Osteocyte (in vitro differentiated cells): ENCODE measurements around the gene IL1RAPL1. TPM values are rescaled to one million over a fixed set of nuclear protein-coding genes. Genes with fewer than 3 reads are reported as not detected.

ENCODE experiments used
- DNase-seq: peaks from one replicate; pipeline ENCODE4 v3.0.0; 2021; ENCODE audit warnings: mixed read lengths; ENCODE audit not compliant: unreplicated experiment; ENCODE audit errors: extremely low spot score
- H3K27ac Mint-ChIP-seq: one replicate; pipeline ENCODE4 v1.8.0; 2021; ENCODE audit warnings: mild to moderate bottlenecking, mixed read lengths; ENCODE audit not compliant: unreplicated experiment
- H3K27me3 Mint-ChIP-seq: one replicate; pipeline ENCODE4 v1.8.0; 2021; ENCODE audit warnings: mixed read lengths; ENCODE audit not compliant: unreplicated experiment
- H3K36me3 Mint-ChIP-seq: one replicate; pipeline ENCODE4 v1.8.0; 2021; ENCODE audit warnings: mixed read lengths; ENCODE audit not compliant: unreplicated experiment
- H3K4me1 Mint-ChIP-seq: one replicate; pipeline ENCODE4 v1.8.0; 2021; ENCODE audit warnings: mixed read lengths; ENCODE audit not compliant: unreplicated experiment
- H3K4me3 Mint-ChIP-seq: one replicate; pipeline ENCODE4 v1.8.0; 2021; ENCODE audit warnings: mild to moderate bottlenecking, moderate library complexity, mixed read lengths; ENCODE audit not compliant: unreplicated experiment
- H3K9me3 Mint-ChIP-seq: one replicate; pipeline ENCODE4 v1.8.0; 2021; ENCODE audit warnings: mixed read lengths; ENCODE audit not compliant: unreplicated experiment
- total RNA-seq: library from RNA; stranded (reverse); gene quantifications from 2 replicates; pipeline ENCODE4 v1.2.1, GENCODE V29; 2021
- TF ChIP-seq, protein P1 (sequence below): fragments of 200-600 bp; sonication (generic); IDR thresholded peaks from 2 replicates; pipeline ENCODE4 v1.5.0; 2021; ENCODE audit warnings: antibody characterized with exemption, mild to moderate bottlenecking, moderate library complexity

IL1RAPL1 gene
- total RNA-seq, 1 donor from 2014 or later = not detected

DNA sequence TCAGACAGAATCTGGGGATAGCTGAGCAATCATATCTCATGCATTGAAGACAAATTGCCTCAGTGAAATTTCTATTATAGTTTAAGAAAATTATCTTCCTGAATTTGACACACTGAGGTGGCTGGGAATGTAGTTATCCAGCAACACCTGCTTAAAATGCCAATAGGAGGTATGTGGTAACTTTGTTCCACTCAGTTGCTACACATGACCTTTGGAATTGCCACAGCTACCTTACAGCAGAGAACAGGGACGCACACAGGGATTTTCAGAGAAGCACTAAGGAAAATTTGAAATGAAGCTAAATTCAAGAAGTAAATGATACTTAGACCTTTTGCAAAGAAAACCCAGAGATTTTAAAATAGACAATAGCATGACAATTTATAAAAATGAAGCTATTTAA, 264.6 kb downstream of the IL1RAPL1 start:
- no peak overlapping the region for H3K4me3 Mint-ChIP-seq
- no peaks in the 10 kb centered on the region for H3K4me1 Mint-ChIP-seq
- no peaks in the 10 kb centered on the region for H3K27me3 Mint-ChIP-seq
- TF ChIP-seq, protein P1, sequence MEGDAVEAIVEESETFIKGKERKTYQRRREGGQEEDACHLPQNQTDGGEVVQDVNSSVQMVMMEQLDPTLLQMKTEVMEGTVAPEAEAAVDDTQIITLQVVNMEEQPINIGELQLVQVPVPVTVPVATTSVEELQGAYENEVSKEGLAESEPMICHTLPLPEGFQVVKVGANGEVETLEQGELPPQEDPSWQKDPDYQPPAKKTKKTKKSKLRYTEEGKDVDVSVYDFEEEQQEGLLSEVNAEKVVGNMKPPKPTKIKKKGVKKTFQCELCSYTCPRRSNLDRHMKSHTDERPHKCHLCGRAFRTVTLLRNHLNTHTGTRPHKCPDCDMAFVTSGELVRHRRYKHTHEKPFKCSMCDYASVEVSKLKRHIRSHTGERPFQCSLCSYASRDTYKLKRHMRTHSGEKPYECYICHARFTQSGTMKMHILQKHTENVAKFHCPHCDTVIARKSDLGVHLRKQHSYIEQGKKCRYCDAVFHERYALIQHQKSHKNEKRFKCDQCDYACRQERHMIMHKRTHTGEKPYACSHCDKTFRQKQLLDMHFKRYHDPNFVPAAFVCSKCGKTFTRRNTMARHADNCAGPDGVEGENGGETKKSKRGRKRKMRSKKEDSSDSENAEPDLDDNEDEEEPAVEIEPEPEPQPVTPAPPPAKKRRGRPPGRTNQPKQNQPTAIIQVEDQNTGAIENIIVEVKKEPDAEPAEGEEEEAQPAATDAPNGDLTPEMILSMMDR = no peak
- DNase-seq = no peak
- no peaks in the 10 kb centered on the region for H3K36me3 Mint-ChIP-seq
- peaks cover 17% of the 10 kb centered on the region for H3K9me3 Mint-ChIP-seq
- no peak overlapping the region for H3K27ac Mint-ChIP-seq

DNA sequence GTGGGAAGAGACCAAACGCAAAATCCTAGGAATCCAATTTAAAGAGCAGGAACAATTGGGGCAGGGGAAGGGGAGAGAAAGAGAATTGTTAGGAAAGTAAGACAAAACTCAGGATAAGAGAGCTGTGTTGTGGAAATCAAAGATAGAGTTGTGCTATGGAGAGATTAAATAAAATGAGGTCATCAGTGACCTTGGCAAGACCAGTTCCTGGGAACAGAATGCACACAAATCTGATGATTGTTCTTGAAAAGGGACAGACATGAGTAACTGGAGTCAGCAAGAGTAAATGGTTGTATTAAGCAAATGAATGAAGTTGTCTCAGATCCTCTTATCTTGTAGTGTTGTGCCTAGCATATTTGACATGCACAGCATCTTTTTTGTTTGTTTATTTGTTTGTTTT, 267.4 kb downstream of the IL1RAPL1 start:
- Mint-ChIP-seq H3K4me3 (no peak overlapping the region), H3K27me3 (no peaks in the 10 kb centered on the region), H3K9me3 (peaks cover 17% of the 10 kb centered on the region), H3K36me3 (no peaks in the 10 kb centered on the region), H3K27ac (no peak overlapping the region), H3K4me1 (no peaks in the 10 kb centered on the region)
- TF ChIP-seq, protein P1 = no peak
- DNase-seq = no peak

DNA sequence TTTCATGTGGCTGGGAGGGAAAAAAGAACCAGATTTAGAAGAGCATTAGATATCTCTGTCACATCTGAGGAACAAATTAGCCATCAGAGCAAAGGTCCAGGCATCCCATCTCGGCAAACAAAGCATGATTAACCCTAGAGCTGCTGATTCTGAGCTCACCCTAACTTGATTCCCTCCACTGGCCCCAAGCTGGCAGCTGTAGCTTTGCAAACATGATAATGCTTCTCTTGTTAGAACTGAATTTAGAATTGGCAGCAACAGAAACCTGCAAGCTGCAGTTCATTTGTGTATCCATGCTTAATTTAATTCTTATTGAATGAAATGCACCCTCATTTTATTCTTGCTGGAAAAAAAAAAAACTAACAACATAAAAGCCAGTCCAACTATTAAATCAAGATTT, 289.2 kb downstream of the IL1RAPL1 start:
- DNase-seq = no peak
- peaks cover 12% of the 10 kb centered on the region for H3K9me3 Mint-ChIP-seq
- no peak overlapping the region for H3K27ac Mint-ChIP-seq
- H3K36me3 Mint-ChIP-seq = no peaks in the 10 kb centered on the region
- H3K4me3 Mint-ChIP-seq = no peak overlapping the region
- H3K4me1 Mint-ChIP-seq = no peaks in the 10 kb centered on the region
- no peaks in the 10 kb centered on the region for H3K27me3 Mint-ChIP-seq
- TF ChIP-seq, protein P1 = no peak

DNA sequence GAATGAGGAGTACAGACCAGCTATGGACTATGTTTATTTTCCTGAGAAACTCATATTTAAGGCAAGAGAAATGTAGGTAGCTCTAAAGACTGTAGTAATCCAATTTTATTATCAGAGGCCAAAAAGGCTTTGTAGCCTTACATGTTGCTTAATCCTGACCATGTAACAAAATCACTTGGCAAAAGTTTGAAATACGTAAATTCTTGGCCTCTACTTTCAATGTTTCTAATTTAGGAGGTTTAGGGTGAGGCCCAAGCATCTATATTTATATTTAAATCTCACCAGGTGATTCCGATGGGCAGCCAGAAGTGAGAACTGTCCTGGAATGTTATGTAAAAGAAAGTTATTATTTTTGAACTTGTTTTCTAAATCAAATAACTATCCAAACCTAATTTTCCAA, 289.7 kb downstream of the IL1RAPL1 start:
- Mint-ChIP-seq H3K4me3 (no peak overlapping the region), H3K27ac (no peak overlapping the region), H3K36me3 (no peaks in the 10 kb centered on the region), H3K9me3 (peaks cover 17% of the 10 kb centered on the region), H3K4me1 (no peaks in the 10 kb centered on the region), H3K27me3 (no peaks in the 10 kb centered on the region)
- no peak for DNase-seq
- TF ChIP-seq, protein P1 = no peak

DNA sequence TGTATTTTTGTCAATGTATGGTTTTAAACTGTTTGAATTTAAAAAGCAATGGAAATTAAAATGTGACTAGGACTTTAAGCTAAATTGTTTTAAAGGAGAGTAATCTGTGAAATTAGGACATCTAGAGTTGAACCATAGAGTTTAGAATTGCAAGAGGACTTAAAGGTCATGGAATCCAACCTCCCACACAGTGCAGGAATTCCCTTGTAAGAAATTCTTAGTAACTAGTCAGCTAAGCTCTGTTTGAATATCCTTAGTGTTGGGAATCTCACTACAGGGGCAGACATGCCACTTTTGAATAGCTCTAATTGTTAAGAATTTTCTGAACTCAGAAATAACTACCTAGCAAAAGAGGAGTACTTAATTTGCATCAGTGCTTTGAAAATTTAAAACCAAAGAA, 292.9 kb downstream of the IL1RAPL1 start:
- Mint-ChIP-seq H3K27ac (no peak overlapping the region), H3K36me3 (no peaks in the 10 kb centered on the region)
- no peak for DNase-seq

More for the DNA sequence above, 292.9 kb downstream of the IL1RAPL1 start:
- H3K27me3 Mint-ChIP-seq = no peaks in the 10 kb centered on the region
- peaks cover 17% of the 10 kb centered on the region for H3K9me3 Mint-ChIP-seq
- H3K4me3 Mint-ChIP-seq = no peak overlapping the region
- TF ChIP-seq, protein P1 = no peak
- H3K4me1 Mint-ChIP-seq = no peaks in the 10 kb centered on the region
